ENCODE measurements around the gene NRN1L.

NRN1L gene

GRCh38 chr16:67922221-67922620 is 37.5 kb downstream of the NRN1L start:
- no peak for DNase-seq

GRCh38 chr16:67922740-67923139 is 38.1 kb downstream of the NRN1L start:
- no peak for DNase-seq

GRCh38 chr16:67923414-67924116 is 38.9 kb downstream of the NRN1L start:
- peak; percentile 42 for DNase-seq

- no peak for DNase-seq
Observed at GRCh38 chr16:67924140-67924906, 39.6 kb downstream of the NRN1L start.

GRCh38 chr16:67926181-67926750 is 41.6 kb downstream of the NRN1L start:
- no peak for DNase-seq

- peak; percentile 27 for DNase-seq
Observed at GRCh38 chr16:67927131-67927941, 42.7 kb downstream of the NRN1L start.

GRCh38 chr16:67928147-67928546 is 43.5 kb downstream of the NRN1L start:
- DNase-seq: no peak

- DNase-seq: peak; percentile 81
Observed at GRCh38 chr16:67928561-67929364, 44.1 kb downstream of the NRN1L start.

GRCh38 chr16:67930191-67930590 is 45.5 kb downstream of the NRN1L start:
- DNase-seq: no peak

- DNase-seq: no peak
Observed at GRCh38 chr16:67930678-67931211, 46.1 kb downstream of the NRN1L start.

GRCh38 chr16:67931712-67932461 is 47.2 kb downstream of the NRN1L start, which contains the start of gene CTRL:
CTRL (minus strand) TSS chr16:67931862; CDS start chr16:67931852, 10 bp downstream.
- DNase-seq: no peak

- peak; percentile 42 for DNase-seq
Observed at GRCh38 chr16:67932462-67932840, 47.8 kb downstream of the NRN1L start.

- DNase-seq: peak; percentile 37
Observed at GRCh38 chr16:67933805-67934204, 49.1 kb downstream of the NRN1L start.

GRCh38 chr16:67934306-67935100 is 49.8 kb downstream of the NRN1L start:
- no peak for DNase-seq

- no peak for DNase-seq
Observed at GRCh38 chr16:67935101-67935401, 50.4 kb downstream of the NRN1L start.

- peak; percentile 90 for DNase-seq
Observed at GRCh38 chr16:67935402-67936123, 50.9 kb downstream of the NRN1L start.
